ENCODE results near the gene CETN2.

GRCh38 chrX:152871260-152871659, 40.7 kb upstream of the CETN2 start:
- TF ChIP-seq YY1 (IDR thresholded peaks at IDR 0.05; ENCODE audit: insufficient read depth, insufficient read length) = no peak
- no peak for TF ChIP-seq SUZ12 (IDR thresholded peaks at IDR 0.05; ENCODE audit: extremely low read depth, insufficient read depth, insufficient read length)
- TF ChIP-seq ZNF274 (IDR thresholded peaks at IDR 0.05; ENCODE audit: low read depth, low read length) = no peak

Data from NT2/D1 (cell line).